H1 (cell line): ENCODE data around the gene NXPH4.

Source experiments
- CEBPB ChIP-seq: IDR thresholded peaks from 2 replicates; pipeline ENCODE4 v1.6.1; 2012; ENCODE audit warnings: low read depth, low read length
- EZH2 ChIP-seq: fragments of 200-600 bp; sonication (generic); IDR thresholded peaks from 2 replicates; pipeline ENCODE4 v1.7.1; 2012; ENCODE audit warnings: low read depth, mild to moderate bottlenecking, moderate library complexity, low read length, inconsistent platforms; ENCODE audit not compliant: severe bottlenecking
- KDM5A ChIP-seq: fragments of 200-600 bp; IDR thresholded peaks from 2 replicates; pipeline ENCODE4 v1.7.1; 2012; ENCODE audit warnings: mild to moderate bottlenecking, low read length, inconsistent platforms, mixed read lengths
- NRF1 ChIP-seq: IDR thresholded peaks from 2 replicates; pipeline ENCODE4 v1.6.1; 2011; ENCODE audit warnings: mild to moderate bottlenecking, low read depth, low read length, improper control_type of control experiment
- POLR2A ChIP-seq, 2 experiments: IDR thresholded peaks; 1 replicate in 1 of 2; 2 replicates in 1 of 2; pipeline ENCODE4 v1.6.1; 2011; ENCODE audit warnings: low read depth in 2 of 2, low read length in 2 of 2, mild to moderate bottlenecking in 2 of 2; ENCODE audit errors: control extremely low read depth in 1 of 2
- POLR2AphosphoS5 ChIP-seq: IDR thresholded peaks from 2 replicates; pipeline ENCODE4 v1.6.1; 2011; ENCODE audit warnings: low read depth, low read length
- RNF2 ChIP-seq: fragments of 200-900, 300-1000 bp; sonication (generic); IDR thresholded peaks from 2 replicates; pipeline ENCODE4 v1.7.1; 2016; ENCODE audit warnings: borderline replicate concordance, low read depth, mild to moderate bottlenecking, antibody characterized with exemption, low read length; ENCODE audit not compliant: poor library complexity, severe bottlenecking; ENCODE audit errors: missing control alignments
- RXRA ChIP-seq: IDR thresholded peaks from 2 replicates; pipeline ENCODE4 v1.6.1; 2011; ENCODE audit warnings: low read depth, mild to moderate bottlenecking, low read length, moderate library complexity; ENCODE audit not compliant: insufficient read depth
- SAP30 ChIP-seq: fragments of 300-600 bp; sonication (generic); IDR thresholded peaks from 2 replicates; pipeline ENCODE4 v1.7.1; 2012; ENCODE audit warnings: low read length, moderate library complexity, mild to moderate bottlenecking, inconsistent platforms; ENCODE audit not compliant: insufficient read depth, insufficient replicate concordance
- SIN3A ChIP-seq, 2 experiments: IDR thresholded peaks in 1 of 2; conservative IDR thresholded peaks in 1 of 2; 2 replicates each; pipeline ENCODE4 v1.6.1; 2011 to 2012; ENCODE audit warnings: low read length in 2 of 2, improper control_type of control experiment in 1 of 2, low read depth in 1 of 2, mild to moderate bottlenecking in 1 of 2
- TF ChIP-seq, protein P1 (sequence below), 3 experiments: IDR thresholded peaks; 1 replicate in 2 of 3; 2 replicates in 1 of 3; pipeline versions ENCODE4 v1.5.1 to v1.6.1; 2011; ENCODE audit warnings: low read length in 3 of 3, mild to moderate bottlenecking in 3 of 3, inconsistent platforms in 2 of 3, low read depth in 1 of 3, moderate library complexity in 1 of 3; ENCODE audit not compliant: insufficient read depth in 1 of 3; ENCODE audit errors: control extremely low read depth in 1 of 3

GRCh38 chr12:57262126-57262822, 45.7 kb downstream of the NXPH4 start:
- no peak for TF ChIP-seq SAP30
- no peak for TF ChIP-seq KDM5A
- no peak for TF ChIP-seq SIN3A (conservative IDR thresholded peaks at IDR 0.05 in 1 of 2, IDR thresholded peaks at IDR 0.05 in 1 of 2; ENCODE audit: low read depth in 1 of 2, low read length in 2 of 2)
- no peak for TF ChIP-seq RNF2
- TF ChIP-seq POLR2A (IDR thresholded peaks at IDR 0.05; ENCODE audit: control extremely low read depth in 1 of 2, low read depth in 2 of 2, low read length in 2 of 2): no peak
- TF ChIP-seq, protein P1, sequence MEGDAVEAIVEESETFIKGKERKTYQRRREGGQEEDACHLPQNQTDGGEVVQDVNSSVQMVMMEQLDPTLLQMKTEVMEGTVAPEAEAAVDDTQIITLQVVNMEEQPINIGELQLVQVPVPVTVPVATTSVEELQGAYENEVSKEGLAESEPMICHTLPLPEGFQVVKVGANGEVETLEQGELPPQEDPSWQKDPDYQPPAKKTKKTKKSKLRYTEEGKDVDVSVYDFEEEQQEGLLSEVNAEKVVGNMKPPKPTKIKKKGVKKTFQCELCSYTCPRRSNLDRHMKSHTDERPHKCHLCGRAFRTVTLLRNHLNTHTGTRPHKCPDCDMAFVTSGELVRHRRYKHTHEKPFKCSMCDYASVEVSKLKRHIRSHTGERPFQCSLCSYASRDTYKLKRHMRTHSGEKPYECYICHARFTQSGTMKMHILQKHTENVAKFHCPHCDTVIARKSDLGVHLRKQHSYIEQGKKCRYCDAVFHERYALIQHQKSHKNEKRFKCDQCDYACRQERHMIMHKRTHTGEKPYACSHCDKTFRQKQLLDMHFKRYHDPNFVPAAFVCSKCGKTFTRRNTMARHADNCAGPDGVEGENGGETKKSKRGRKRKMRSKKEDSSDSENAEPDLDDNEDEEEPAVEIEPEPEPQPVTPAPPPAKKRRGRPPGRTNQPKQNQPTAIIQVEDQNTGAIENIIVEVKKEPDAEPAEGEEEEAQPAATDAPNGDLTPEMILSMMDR (IDR thresholded peaks at IDR 0.05; ENCODE audit: control extremely low read depth in 1 of 3, insufficient read depth in 1 of 3, low read depth in 1 of 3, low read length in 3 of 3): no peak
- no peak for TF ChIP-seq CEBPB
- TF ChIP-seq NRF1: no peak
- no peak for TF ChIP-seq EZH2
- TF ChIP-seq RXRA: no peak
- no peak for TF ChIP-seq POLR2AphosphoS5
